ENCODE measurements around the gene ABCF2. TPM values are rescaled to one million over a fixed set of nuclear protein-coding genes. Genes with fewer than 3 reads are reported as not detected.

The ABCF2 gene
- polyA plus RNA-seq, 1 of the 3 experiments (the other 2 are of a cell fraction), result 75.4 TPM

GRCh38 chr7:151176401-151176800, 50.6 kb downstream of the ABCF2 start:
- H3K27me3 ChIP-seq (ENCODE audit: insufficient read depth), result peaks cover 52% of the 10 kb centered on the region
- H3K9ac ChIP-seq, result no peak overlapping the region
- H3K4me3 ChIP-seq (ENCODE audit: low read depth in 2 of 2, low read length in 1 of 2), result no peak overlapping the region
- TF ChIP-seq EP300 (IDR thresholded peaks at IDR 0.05; ENCODE audit: borderline replicate concordance in 1 of 2, low read depth in 1 of 2, low read length in 1 of 2) (no peak), IRF3 (IDR thresholded peaks at IDR 0.05; ENCODE audit: low read depth, low read length) (no peak), MEF2A (IDR thresholded peaks at IDR 0.05; ENCODE audit: borderline replicate concordance, low read depth) (no peak), SIN3A (IDR thresholded peaks at IDR 0.05; ENCODE audit: borderline replicate concordance, low read depth, low read length) (no peak), TCF12 (IDR thresholded peaks at IDR 0.05) (no peak), FOXJ3 (CRISPR knock-in tag; IDR thresholded peaks at IDR 0.05) (no peak), RCOR1 (IDR thresholded peaks at IDR 0.05; ENCODE audit: low read length) (no peak), CHD2 (IDR thresholded peaks at IDR 0.05; ENCODE audit: low read length, partially characterized antibody) (no peak), USF2 (IDR thresholded peaks at IDR 0.05; ENCODE audit: borderline replicate concordance, low read depth, low read length) (no peak), TAF1 (IDR thresholded peaks at IDR 0.05; ENCODE audit: borderline replicate concordance, low read depth, low read length) (no peak), RFX5 (IDR thresholded peaks at IDR 0.05; ENCODE audit: low read length) (no peak), YY1 (IDR thresholded peaks at IDR 0.05; ENCODE audit: low read depth) (no peak), ELF1 (IDR thresholded peaks at IDR 0.05) (no peak), NFIC (IDR thresholded peaks at IDR 0.05; ENCODE audit: borderline replicate concordance) (no peak), GATA2 (CRISPR knock-in tag; IDR thresholded peaks at IDR 0.05) (no peak), TEAD4 (IDR thresholded peaks at IDR 0.05; ENCODE audit: borderline replicate concordance, insufficient read depth) (no peak), PBX3 (IDR thresholded peaks at IDR 0.05) (no peak), ZBTB33 (IDR thresholded peaks at IDR 0.05; ENCODE audit: borderline replicate concordance, low read depth) (no peak)
- H2AFZ ChIP-seq (ENCODE audit: low read depth), result no peak overlapping the region
- H3K79me2 ChIP-seq (ENCODE audit: insufficient read depth), result no peaks in the 10 kb centered on the region
- no peaks in the 10 kb centered on the region for H3K9me2 ChIP-seq
- no peaks in the 10 kb centered on the region for H3K36me3 ChIP-seq (replicated peaks in 1 of 2; ENCODE audit: control insufficient read depth in 1 of 2, insufficient read depth in 2 of 2, low read length in 1 of 2)
- no peaks in the 10 kb centered on the region for H4K20me1 ChIP-seq (ENCODE audit: insufficient read depth)
- POLR2A ChIA-PET, result no interaction called here
- no peaks in the 10 kb centered on the region for H3F3A ChIP-seq (replicated peaks; ENCODE audit: insufficient read depth)
- no peaks in the 10 kb centered on the region for H3K4me1 ChIP-seq (ENCODE audit: control insufficient read depth in 1 of 2, insufficient read depth in 2 of 2, low read depth in 1 of 2, low read length in 1 of 2)
- no peaks in the 10 kb centered on the region for H3K9me3 ChIP-seq
- H3K4me2 ChIP-seq, result no peak overlapping the region
- no peak overlapping the region for H3K27ac ChIP-seq (ENCODE audit: low read depth in 2 of 2, low read length in 1 of 2)
- CTCF ChIA-PET, result interaction anchor here (1.2 to 9.8 kb wide), 4 partner anchors 10 to 65 kb away, joined by 4 to 86 read pairs (median 35); partner anchors contain the start of gene GBX1
- WGBS (ENCODE audit: low lambda C conversion rate), result 90% methylated on average over 4 of the region's 9 CpGs
- no peak for DNase-seq

Data from SK-N-SH (cell line).